ENCODE results near the gene DRD5. TPM values are rescaled to one million over a fixed set of nuclear protein-coding genes. Genes with fewer than 3 reads are reported as not detected.
A peak's percentile ranks its signal among the peaks of the same experiment; 100 is the strongest.

Gene DRD5
- total RNA-seq, 2 donors from 2014 or later, result 0.21 to 0.47 TPM

GRCh38 chr4:9811806-9812205, 30.4 kb downstream of the DRD5 start:
- DNase-seq (no peak), ATAC-seq (no peak)
- intact Hi-C loops (cut with DNase I), result no loop called here

DNA sequence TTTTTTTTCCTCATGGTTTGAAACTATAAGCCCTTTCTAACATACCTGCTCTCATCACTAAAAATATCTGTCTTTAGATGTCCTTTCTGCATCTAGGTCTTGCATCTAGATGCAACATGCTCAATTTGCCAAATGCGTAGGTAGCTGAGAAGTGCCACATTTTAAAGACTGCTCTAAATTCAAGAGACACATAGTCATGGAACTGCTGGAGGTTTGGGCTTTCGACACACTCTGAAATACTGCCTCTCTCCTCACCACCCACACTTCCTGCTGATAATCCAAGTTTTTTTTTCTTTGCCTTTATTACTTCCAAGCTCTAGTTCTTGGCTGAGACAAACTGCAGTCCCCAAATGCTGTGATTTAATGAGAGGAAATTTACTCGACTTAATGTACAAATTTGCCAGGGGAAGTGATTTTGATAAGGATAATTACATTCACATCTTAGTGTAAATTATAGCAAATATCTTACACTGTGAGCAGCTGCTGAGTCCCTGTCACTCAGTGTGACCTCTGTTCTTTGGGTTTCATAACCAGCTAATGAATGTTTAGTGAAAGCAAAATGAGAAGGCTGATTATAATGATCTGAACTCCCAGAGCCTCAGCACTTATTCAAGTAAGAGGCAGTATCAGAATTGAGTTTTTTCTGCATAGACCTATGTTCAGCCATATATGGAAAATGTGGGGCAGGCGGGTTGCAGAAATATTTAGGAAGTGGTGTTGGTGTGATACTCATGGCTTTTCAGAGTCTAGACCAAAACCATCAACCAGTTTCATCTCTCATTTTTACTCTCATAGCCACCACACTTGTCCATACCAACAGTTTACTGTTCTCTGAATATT, 31.3 kb downstream of the DRD5 start:
- ATAC-seq (peak; percentile 60 to 63), DNase-seq (no peak)

GRCh38 chr4:9816285-9816684, 34.9 kb downstream of the DRD5 start:
- no peak for ATAC-seq
- intact Hi-C loops (cut with DNase I), result no loop called here

More for the DNA sequence above, 31.3 kb downstream of the DRD5 start:
- intact Hi-C loops (cut with DNase I), result no loop called here

DNA sequence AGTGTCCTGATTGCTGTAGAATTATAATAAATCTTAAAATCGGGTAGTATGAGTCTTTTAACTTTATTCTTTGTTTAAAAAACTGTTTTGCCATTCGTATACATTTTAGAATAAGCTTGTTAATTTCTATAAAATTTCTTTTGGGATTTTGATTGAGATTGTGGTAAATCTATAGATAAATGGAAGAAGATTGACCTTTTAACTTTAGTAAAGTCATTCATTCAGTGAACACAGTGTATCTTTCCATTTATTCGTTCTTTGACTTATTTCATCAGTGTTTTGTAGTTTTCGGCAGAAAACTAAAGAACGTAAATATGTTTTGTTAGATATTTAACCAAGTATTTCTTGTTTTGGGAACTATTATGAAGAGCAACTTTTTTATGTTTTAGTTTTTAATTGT, 38.9 kb downstream of the DRD5 start:
- intact Hi-C loops (cut with DNase I), result no loop called here
- DNase-seq (no peak), ATAC-seq (no peak)

More at GRCh38 chr4:9816285-9816684, 34.9 kb downstream of the DRD5 start:
- DNase-seq, result no peak

DNA sequence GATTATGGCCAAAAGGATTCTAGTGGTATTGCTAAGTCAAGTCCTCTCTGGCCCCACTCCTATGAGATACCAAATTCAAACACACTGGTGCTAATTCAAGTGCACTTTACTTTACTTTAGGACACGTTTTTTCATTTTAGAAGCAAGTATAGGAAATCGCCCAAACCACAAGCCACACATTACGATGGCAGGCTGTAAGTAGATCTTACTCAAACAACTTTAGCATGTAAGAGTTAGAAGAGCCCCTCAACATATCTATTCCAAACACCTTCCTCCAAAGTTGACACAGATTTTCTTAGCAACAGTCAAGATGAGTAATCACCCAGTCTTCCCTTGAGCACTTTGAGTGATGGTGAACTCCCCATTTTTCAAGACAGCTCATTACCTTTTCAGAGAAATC, 43.6 kb downstream of the DRD5 start:
- ATAC-seq (no peak), DNase-seq (no peak)
- intact Hi-C loops (cut with DNase I), result no loop called here

DNA sequence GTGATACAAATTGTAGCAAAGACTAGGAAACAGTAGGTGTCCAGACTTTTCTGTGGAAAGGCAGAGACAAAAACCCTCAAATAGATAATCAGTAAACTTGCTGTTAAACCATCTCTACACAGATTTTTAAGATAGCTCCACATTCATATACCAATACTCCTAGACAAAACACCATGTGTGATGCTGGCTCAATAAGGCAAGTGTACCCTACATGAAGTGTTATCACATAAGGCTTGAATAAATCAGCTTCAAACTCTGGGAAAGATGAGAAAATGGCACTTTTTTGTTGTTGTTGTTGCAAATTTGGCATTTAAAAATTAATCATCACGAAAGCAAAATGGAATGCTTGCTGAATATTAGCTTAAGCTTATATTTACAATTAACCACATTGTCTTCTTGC, 45.1 kb downstream of the DRD5 start:
- intact Hi-C loops (cut with DNase I), result no loop called here

DNA sequence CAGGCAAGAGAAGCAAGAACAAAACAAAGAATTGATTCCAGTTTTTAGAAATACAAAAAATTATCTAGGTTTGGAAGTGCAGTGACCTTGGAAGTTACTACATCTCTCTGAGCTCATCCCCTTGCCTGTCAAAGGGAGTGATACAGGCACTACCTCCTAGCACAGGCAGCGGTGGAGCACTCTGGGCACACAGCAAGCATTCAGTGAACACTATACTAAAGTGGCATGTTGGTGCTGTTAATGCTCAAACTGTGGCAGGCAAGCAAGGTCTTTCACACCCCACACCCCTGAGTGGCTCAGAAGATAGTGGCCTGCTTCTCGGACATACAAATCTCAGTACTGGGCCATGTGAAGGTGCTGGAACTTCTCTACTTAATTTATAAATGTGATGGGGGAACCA, 51.2 kb downstream of the DRD5 start:
- intact Hi-C loops (cut with DNase I), result loop anchor here in 1 of 2 donors (10.0 kb wide), 1 partner anchor 62 kb away; no protein-coding TSS in a partner anchor
- peak; percentile 75 to 84 for ATAC-seq
- peak; percentile 33 for DNase-seq

More for the DNA sequence above, 45.1 kb downstream of the DRD5 start:
- DNase-seq (no peak), ATAC-seq (no peak)

DNA sequence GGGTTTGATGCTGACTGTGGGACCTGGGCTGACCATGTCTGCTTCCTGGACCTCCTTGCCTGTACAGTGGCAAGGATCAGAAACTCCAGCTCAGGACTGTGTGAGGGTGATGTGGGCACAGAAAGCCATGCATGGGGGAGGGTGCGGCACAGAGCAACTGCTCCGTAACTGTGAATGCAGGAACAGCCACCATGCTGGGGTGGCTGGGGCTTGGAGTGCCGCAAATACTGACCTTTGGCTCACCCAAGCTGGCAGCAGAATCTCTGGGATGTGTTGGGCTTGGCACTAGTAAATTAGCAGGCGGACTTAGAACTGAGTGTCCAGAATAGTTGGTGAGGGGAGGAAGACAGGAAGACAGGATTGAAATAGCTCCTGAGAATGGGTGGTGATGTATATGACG, 52.0 kb downstream of the DRD5 start:
- intact Hi-C loops (cut with DNase I), result loop anchor here in 1 of 2 donors (10.0 kb wide), 1 partner anchor 61 kb away; no protein-coding TSS in a partner anchor
- DNase-seq, result peak; percentile 53
- ATAC-seq, result peak; percentile 82 to 89

Other genes with a start within 250 kb of the DRD5 start
- gene SLC2A9, start 239.9 kb downstream of the DRD5 start, total RNA-seq, result 10 to 100 TPM; 10.3 to 12.4 TPM